GM12801 (cell line): ENCODE data around the gene PIGZ.

Experiments
- TF ChIP-seq, protein P1 (sequence below): IDR thresholded peaks from one replicate; pipeline ENCODE4 v1.5.1; 2011; ENCODE audit warnings: control low read depth; ENCODE audit not compliant: insufficient read length; ENCODE audit errors: extremely low read depth

Gene PIGZ

DNA sequence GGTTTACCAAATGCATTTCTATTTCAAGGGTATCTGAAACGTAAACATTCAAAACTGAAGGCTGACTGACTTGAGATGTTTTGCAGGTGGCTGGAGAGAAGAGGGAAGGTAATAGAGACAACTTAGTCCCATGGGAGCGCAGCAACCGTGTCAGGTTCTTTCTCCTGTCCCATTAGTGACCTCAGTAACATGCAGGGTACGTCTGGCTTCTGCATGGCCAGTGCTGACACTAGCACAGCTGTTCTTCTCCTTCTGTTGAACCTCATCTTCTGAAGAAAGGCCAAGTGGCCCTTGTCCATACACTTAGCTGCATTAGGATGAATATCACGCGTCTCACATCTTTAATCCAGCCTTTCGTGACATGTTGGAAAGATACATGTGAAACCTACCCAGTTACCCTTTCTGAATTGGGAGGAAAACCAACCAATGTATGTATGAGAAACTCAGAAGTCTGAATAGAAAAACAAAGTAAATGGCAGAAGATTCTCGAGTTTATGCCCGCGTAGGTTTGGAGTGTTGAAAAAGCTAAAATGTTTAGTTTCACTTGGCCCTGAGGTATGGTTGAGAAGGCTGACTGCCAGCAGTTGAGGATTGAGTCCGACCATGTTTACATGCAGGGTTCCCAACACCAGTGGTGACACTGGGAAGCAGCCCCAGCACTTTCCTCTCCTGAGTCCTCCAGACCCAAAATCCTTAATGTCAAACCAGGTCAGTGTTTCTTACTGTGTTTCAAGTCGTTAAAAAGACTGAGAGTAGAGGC, 36.6 kb downstream of the PIGZ start:
- TF ChIP-seq, protein P1, sequence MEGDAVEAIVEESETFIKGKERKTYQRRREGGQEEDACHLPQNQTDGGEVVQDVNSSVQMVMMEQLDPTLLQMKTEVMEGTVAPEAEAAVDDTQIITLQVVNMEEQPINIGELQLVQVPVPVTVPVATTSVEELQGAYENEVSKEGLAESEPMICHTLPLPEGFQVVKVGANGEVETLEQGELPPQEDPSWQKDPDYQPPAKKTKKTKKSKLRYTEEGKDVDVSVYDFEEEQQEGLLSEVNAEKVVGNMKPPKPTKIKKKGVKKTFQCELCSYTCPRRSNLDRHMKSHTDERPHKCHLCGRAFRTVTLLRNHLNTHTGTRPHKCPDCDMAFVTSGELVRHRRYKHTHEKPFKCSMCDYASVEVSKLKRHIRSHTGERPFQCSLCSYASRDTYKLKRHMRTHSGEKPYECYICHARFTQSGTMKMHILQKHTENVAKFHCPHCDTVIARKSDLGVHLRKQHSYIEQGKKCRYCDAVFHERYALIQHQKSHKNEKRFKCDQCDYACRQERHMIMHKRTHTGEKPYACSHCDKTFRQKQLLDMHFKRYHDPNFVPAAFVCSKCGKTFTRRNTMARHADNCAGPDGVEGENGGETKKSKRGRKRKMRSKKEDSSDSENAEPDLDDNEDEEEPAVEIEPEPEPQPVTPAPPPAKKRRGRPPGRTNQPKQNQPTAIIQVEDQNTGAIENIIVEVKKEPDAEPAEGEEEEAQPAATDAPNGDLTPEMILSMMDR: no peak

DNA sequence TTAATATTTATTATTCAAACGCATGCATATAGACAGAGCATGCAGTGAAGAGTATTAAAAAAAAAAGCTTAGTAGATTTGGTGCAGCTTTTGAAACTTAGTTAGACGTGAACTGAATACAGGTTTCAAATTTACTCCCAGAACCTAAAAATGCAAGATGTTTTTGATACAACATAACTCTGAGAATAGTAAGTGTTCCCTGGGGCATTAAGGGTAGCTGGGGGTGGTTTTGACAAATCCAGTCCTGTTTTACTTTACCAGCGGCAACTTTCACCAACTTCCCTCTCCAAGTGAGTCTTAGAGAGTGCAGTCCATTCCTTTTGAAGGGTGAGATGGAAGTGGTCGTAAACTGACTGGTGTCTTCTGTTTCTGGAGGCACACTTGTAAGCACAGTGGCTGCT, 37.5 kb downstream of the PIGZ start:
- TF ChIP-seq, protein P1: no peak

DNA sequence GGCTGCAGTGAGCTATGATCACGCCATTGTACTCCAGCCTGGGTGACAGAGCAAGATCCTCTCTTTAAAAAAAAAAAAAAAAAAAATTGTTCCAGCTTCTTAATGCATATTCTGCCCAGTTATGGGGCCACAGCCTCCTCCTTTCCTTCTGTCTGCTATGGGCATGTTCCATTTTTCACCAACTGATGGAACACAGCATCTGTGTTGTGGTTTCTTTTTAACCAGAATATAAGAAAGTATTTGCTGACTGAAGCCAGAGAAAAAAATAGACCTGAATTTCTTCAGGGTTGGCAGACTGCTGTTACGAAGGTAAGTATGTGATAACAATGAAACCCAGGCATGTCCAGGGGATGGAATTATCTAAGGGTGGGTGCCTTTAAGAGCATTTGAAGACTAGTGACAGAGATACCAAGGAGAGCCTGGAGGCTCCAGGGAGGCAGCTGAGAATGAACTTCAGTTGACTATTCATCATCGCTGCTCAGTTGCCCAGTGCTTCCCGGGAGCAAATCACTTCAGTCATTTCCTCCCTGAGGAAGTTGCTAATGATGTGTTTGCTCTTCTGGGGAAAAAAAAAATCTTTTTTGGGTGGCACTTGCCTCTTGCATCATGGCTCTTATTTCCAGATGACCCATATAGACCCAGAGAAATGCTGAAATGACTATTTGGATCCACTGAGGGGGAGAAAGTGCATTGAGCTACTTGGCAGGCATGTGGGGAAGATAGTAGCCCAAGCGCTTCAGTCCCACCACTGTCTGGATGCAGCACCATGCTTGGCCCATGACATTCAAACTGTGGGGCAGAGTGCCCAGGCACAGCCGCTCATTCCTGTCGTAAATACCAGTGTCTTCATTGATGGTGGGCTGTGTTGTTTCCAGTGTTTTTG, 40.8 kb downstream of the PIGZ start:
- TF ChIP-seq, protein P1: no peak

DNA sequence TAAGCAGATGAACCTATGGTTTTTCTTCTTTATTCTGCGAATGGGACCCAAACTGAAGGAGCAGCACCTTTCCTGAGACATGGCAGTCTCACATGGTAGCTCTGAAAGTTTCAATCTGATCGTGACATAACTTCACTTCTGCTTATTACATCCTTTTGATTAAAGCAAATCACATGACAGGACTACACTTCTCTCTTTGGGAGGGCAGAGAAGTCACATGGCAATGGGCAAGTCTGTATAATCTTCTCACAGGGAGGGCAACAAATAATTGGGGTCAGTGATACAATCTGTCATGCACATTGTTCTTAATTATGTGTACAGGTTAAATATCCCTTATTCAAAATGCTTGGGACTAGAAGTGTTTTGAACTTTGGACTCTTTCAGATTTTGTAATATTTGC, 47.9 kb downstream of the PIGZ start:
- TF ChIP-seq, protein P1: no peak

DNA sequence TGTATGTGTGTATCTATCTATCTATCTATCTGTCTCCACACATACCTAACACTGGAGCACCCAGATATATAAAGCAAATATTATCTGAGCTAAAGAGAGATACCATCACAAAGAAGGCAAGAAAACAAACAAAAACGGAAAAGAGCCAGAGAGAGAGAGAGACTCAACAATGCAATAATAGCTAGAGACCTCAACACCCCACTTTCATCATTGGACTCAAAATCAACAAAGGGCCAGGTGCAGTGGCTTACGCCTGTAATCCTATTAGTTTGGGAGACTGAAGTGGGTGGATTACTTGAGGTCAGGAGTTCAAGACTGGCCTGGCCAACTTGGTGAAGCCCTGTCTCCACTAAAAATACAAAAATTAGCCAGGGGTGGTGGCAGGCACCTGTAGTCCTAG, 49.7 kb downstream of the PIGZ start:
- TF ChIP-seq, protein P1: no peak

DNA sequence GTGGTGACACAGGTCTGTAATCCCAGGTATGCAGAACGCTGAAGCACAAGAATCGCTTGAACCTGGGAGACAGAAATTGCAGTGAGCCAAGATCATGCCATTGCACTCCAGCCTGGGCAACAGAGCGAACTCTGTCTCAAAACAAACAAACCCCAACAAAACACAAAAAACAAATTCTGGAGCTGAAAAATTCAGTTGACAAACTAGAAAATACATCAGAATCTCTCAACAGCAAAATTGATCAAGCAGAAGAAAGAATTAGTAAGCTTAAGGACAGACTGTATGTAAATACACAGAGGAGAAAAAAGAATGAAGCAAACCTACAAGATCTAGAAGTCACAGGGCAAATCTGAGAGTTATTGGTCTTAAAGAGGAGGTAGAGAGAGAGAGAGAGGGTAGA, 51.6 kb downstream of the PIGZ start:
- TF ChIP-seq, protein P1: no peak

DNA sequence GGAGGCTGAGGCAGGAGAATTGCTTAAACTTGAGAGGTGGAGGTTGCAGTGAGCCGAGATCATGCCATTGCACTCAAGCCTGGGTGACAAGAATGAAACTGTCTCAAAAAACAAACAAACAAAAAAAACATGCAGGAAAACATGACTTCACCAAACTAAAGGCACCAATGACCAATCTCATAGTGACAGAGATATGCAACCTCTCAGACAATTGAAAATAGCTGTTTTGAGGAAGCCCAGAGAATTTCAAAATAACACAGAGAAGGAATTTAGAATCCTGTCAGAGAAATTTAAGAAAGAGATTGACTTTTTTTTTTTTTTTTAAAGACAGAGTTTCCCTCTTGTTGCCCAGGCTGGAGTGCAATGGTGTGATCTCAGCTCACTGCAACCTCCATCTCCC, 52.4 kb downstream of the PIGZ start:
- TF ChIP-seq, protein P1: no peak
